Nephron progenitor cell (in vitro differentiated cells): Measurements from ENCODE around the gene KRT82.
"Not testable (repeated sequence)": the region's sequence is repeated elsewhere in the genome, so short reads cannot be mapped to it uniquely, and the experiment has no call there.

ENCODE experiments used
- DNase-seq: peaks from one replicate; pipeline ENCODE4 v3.0.0; 2021
- H3K27ac Mint-ChIP-seq: 2 replicates; pipeline ENCODE4 v1.8.0; 2021; ENCODE audit warnings: mild to moderate bottlenecking, moderate library complexity, mixed read lengths
- H3K27me3 Mint-ChIP-seq: 2 replicates; pipeline ENCODE4 v1.8.0; 2021; ENCODE audit warnings: mild to moderate bottlenecking, low read depth, mixed read lengths; ENCODE audit not compliant: poor library complexity
- H3K36me3 Mint-ChIP-seq: 2 replicates; pipeline ENCODE4 v1.8.0; 2021; ENCODE audit warnings: low read depth, mixed read lengths
- H3K4me1 Mint-ChIP-seq: 2 replicates; pipeline ENCODE4 v1.8.0; 2021; ENCODE audit warnings: mixed read lengths
- H3K4me3 Mint-ChIP-seq: 2 replicates; pipeline ENCODE4 v1.8.0; 2021; ENCODE audit warnings: mild to moderate bottlenecking, moderate library complexity, mixed read lengths
- H3K9me3 Mint-ChIP-seq: 2 replicates; pipeline ENCODE4 v1.8.0; 2021; ENCODE audit warnings: mild to moderate bottlenecking, moderate library complexity, mixed read lengths
- CTCF ChIP-seq: fragments of 200-600 bp; sonication (generic); IDR thresholded peaks from 2 replicates; pipeline ENCODE4 v1.5.0; 2021; ENCODE audit warnings: antibody characterized with exemption

KRT82 gene

DNA sequence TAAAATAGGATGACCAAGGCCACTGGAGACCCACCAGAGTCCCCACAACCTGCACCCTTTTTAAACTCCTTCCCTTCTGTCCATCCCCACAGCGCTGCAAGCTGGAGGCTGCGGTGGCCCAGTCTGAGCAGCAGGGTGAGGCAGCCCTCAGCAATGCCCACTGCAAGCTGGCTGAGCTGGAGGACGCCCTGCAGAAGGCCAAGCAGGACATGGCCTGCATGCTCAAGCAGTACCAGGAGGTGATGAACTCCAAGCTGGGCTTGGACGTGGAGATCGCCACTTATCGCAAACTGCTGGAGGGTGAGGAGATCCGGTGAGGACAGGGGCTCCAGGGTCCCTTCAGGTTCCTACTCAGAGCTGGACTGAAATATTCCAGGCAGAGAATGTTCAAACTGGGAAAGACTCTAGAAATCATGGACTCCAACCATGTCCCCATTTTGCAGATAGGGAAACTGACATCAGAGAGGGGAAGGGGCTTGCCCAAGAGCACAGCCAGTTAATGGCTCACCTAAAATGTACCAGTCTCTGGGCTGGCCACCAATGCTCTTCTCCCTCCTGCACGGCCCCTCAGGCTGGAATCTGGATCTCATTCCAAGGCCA is 56.0 kb downstream of the KRT82 start:
- Mint-ChIP-seq H3K27me3 (peaks cover 27% of the 10 kb centered on the region), H3K4me3 (no peak overlapping the region), H3K9me3 (no peaks in the 10 kb centered on the region), H3K36me3 (no peaks in the 10 kb centered on the region), H3K4me1 (peaks cover 4% of the 10 kb centered on the region), H3K27ac (no peak overlapping the region)
- DNase-seq: no peak
- TF ChIP-seq CTCF: no peak

- Mint-ChIP-seq H3K4me3 (no peak overlapping the region), H3K36me3 (no peaks in the 10 kb centered on the region), H3K27me3 (peaks cover 27% of the 10 kb centered on the region), H3K9me3 (no peaks in the 10 kb centered on the region), H3K27ac (no peak overlapping the region), H3K4me1 (peaks cover 4% of the 10 kb centered on the region)
- no peak for DNase-seq
- TF ChIP-seq CTCF: no peak
These were observed 56.9 kb downstream of the KRT82 start for GRCh38 chr12:52349196-52349595.

DNA sequence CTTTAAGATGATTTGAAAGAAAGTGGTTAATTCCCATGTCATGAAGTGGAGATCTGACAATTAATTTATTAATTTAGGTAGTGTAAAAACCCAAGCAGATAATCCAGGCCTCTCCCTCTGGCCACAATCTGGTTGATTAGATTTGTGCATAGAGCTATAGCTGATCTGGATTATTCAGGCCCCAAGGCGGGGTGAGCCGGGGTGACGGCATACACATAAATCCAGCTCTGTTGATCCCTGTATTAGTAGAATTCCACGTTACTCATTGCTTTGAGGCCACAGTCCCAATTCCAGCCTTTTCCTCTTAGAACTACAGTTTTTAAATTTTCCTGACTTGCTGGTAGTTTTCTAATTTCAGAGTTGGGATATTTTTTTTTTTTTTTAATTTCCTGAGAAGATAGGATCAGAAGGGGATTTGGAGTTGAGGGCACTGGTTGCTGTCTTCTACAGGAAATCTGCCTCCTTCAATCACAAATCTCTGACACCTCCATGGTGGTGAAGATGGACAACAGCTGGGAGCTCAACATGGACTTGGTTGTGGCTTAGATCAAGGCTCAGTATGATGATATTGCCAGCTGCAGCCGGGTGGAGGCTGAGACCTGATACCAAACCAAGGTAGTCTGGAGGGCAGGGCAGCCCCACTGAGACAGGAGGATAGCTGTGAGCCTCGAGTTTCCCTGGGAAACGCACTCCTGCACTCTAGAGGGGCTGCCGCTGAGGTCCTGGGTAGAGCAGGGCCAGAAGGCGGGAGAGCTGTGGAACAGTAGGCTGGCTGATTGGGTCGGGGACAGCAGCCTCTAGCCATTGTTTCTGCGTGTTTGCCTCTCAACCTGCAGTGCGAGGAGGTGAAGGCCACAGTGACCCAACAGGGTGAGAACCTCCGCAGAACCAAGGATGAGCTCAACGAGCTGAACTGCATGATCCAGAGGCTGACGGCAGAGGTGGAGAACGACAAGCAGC is 58.3 kb downstream of the KRT82 start:
- H3K4me3 Mint-ChIP-seq: no peak overlapping the region
- DNase-seq: no peak
- peaks cover 22% of the 10 kb centered on the region for H3K27me3 Mint-ChIP-seq
- no peak for TF ChIP-seq CTCF
- H3K9me3 Mint-ChIP-seq: peaks cover 13% of the 10 kb centered on the region
- H3K36me3 Mint-ChIP-seq: no peaks in the 10 kb centered on the region
- peaks cover 4% of the 10 kb centered on the region for H3K4me1 Mint-ChIP-seq
- no peak overlapping the region for H3K27ac Mint-ChIP-seq

DNA sequence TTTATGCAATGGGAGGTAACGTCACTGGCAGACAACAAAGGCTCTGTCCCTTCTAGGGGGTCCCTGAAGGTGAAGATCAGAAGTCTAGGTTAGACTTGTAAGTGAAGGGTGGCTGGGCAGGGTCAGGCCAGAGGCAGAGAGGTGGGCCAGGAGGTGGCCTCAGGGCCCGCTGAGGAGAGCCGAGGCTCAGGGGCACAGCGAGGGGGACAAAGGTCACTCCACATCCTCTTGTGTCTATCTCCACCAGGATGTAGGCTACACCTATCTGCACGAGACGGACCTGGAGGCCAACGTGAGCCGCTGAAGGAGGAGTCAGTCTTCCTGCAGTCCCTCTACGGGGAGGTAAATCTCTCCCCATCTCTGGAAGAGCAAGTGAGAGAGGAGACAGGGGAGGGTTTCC is 59.1 kb downstream of the KRT82 start:
- no peak for TF ChIP-seq CTCF
- peaks cover 14% of the 10 kb centered on the region for H3K9me3 Mint-ChIP-seq
- H3K4me3 Mint-ChIP-seq: no peak overlapping the region
- peak overlapping the region; percentile 19 for H3K27ac Mint-ChIP-seq
- H3K36me3 Mint-ChIP-seq: no peaks in the 10 kb centered on the region
- DNase-seq: no peak
- H3K4me1 Mint-ChIP-seq: peaks cover 4% of the 10 kb centered on the region
- peaks cover 22% of the 10 kb centered on the region for H3K27me3 Mint-ChIP-seq

- no peak overlapping the region for H3K27ac Mint-ChIP-seq
- no peak for DNase-seq
- peaks cover 21% of the 10 kb centered on the region for H3K27me3 Mint-ChIP-seq
- H3K4me1 Mint-ChIP-seq: peaks cover 4% of the 10 kb centered on the region
- no peak for TF ChIP-seq CTCF
- no peaks in the 10 kb centered on the region for H3K36me3 Mint-ChIP-seq
- H3K4me3 Mint-ChIP-seq: no peak overlapping the region
- H3K9me3 Mint-ChIP-seq: peaks cover 14% of the 10 kb centered on the region
These were observed 59.5 kb downstream of the KRT82 start for GRCh38 chr12:52346593-52346992.

DNA sequence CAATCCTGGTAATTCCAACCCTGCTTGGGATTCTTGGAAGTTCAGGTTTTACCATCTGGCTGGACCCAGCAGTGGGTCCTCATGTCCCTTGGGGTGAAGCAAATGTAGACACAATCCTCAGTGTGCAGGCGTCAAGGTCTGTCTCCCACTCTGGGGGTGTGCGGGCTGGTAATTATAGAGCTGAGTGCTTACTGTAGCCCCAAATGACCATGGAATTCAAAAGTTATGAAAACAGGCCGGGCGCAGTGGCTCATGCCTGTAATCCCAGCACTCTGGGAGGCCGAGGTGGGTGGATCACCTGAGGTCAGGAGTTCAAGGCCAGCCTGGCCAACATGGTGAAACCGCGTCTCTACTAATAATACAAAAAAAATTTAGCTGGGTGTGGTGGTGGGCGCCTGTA is 61.1 kb downstream of the KRT82 start:
- peaks cover 15% of the 10 kb centered on the region for H3K27me3 Mint-ChIP-seq
- H3K4me3 Mint-ChIP-seq, H3K36me3 Mint-ChIP-seq, H3K4me1 Mint-ChIP-seq, H3K27ac Mint-ChIP-seq, DNase-seq: not testable (repeated sequence)
- peaks cover 14% of the 10 kb centered on the region for H3K9me3 Mint-ChIP-seq
